Stimulated activated CD4-positive, alpha-beta T cell treated with anti-CD3 and anti-CD28 coated beads, TNF-alpha, amount 100 ng/mL, for 4 hours (primary cell): ENCODE data around the gene RHOT1.
A peak's percentile ranks its signal among the peaks of the same experiment; 100 is the strongest.
"Not testable (repeated sequence)": the region's sequence is repeated elsewhere in the genome, so short reads cannot be mapped to it uniquely, and the experiment has no call there.

Experiments used
- DNase-seq, 3 experiments: peaks; one replicate each; pipeline ENCODE4 v3.0.0-alpha.2; 2020; ENCODE audit warnings: low read depth in 3 of 3

The RHOT1 gene

DNA sequence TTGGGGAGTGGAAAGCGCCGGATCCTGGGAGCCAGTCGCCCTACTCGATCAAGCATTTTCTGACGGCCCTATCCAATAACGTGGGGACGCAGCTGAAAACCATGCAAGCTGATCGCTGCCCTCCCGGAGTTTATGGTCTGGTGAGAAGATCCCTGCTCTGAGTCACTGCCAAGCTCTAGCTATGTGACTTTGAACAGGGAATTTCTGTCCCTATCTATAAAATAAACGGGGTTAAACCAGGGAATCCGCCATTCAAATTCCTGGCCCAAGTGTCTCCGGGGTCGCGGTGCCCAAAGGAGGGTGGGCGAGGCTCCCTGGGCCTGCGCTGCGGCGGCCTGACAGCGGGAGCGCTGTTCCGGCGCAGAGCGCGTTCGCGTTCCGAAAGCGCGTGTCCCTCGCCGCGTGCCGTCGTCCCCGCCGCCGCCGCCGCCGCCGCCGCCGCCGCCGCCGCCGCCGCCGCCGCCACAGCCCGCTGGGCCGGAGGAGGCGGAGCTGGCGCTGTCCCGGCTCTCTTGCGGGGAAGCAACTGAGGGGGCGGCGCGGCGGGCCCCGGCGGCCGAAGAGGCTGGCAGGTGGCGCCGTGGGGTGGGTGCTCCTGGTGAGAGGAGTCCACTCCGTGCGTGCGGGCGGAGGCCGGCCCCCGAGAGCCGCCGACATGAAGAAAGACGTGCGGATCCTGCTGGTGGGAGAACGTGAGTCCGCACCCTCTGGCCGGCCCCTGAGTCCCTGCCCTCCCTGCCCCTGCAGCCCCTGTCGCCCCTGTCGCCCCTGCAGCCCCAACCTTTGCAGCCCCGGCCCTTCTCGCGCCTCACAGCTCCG, at the start of gene RHOT1:
Gene RHOT1, plus strand, starts transcription at position 465 of the 819 bp plus-strand sequence. Its CDS starts 191 bp downstream, at position 656.
- DNase-seq, result peak; percentile 45 to 62 (median 51)

DNA sequence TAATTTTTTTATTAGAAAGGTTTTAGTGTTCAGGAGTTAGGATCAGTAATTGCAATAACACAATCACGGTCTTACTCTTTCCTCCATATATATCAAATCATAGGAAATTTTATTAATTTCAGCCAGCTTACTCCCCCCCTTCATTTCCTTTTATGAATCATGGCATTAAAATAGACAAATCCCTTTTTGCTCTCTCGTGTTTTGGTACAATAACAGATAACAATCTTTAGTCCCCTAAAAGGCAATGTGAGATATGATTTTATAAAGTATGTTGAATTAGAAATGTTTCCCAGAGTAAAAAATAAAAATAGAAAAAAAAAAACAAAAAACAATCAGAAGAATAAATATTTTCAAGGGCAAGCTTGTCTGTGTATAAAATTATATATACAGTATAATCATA, 42.6 kb upstream of the RHOT1 start:
- DNase-seq, result no peak

DNA sequence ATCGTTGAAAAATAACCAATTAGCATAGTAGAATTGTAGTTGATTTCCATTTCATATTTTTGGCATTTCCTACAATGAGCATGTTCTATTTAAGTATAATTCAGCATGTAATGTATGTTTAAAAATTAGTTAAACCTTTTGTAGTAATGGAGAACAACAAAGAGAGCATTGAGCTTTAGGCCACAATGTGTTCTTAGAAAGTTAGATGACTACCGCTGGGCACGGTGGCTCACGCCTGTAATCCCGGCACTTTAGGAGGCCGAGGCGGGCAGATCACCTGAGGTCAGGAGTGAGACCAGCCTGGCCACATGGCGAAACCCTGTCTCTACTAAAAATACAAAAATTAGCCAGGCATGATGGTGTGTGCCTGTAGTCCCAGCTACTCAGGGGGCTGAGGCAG, 42.0 kb upstream of the RHOT1 start:
- DNase-seq, result not testable (repeated sequence)

DNA sequence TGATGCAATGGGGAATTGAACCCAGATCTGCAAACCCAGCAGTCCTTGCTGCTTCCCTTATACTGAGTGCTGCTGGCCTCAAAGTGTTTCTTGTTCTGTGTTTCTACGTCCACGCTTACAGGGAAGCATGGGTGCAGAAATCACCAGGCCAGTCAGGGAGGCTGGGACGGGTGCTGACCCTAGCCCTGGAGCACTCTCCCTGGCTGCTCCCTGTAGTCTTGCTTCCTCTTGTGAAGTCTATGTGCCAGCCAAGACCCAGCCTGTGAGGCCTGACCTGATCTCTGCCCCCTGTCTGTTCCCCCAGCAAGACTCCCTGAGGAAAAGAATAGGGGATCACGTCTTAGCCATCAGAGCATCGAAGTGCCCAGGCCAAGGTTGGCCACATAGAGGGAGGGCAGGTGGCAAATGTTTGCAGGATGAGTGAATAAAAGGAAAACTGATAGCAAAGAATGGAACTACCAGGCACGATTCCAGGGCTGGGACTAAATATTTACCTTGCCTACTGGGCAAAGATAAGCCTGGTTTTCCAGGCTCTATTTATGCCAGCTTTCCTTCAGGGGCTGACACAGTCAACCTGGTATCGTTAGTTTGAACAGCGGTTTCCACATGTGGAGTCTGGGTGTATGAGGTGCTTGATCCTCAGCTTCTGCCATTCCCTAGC, 41.2 kb upstream of the RHOT1 start:
- no peak for DNase-seq

DNA sequence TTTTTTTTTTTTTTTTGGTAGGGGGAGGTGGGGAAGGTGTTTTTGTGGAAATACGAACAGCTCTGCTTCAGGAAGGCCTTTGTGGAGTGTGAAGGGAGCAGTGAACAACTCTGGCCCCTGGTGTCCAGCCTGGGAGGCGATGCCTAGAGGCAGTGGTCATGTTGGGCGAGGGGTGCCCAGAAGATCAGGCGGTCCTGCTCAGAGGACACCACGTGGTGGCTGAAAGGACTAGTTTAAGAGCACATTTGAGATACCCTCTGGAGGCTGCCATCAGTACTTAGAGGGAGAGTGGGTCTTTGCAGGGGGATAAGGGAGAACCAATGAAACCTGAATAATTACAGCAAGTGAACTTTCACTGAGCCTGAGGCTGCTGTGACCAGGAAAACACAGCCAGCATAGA, 40.1 kb upstream of the RHOT1 start:
- no peak for DNase-seq

DNA sequence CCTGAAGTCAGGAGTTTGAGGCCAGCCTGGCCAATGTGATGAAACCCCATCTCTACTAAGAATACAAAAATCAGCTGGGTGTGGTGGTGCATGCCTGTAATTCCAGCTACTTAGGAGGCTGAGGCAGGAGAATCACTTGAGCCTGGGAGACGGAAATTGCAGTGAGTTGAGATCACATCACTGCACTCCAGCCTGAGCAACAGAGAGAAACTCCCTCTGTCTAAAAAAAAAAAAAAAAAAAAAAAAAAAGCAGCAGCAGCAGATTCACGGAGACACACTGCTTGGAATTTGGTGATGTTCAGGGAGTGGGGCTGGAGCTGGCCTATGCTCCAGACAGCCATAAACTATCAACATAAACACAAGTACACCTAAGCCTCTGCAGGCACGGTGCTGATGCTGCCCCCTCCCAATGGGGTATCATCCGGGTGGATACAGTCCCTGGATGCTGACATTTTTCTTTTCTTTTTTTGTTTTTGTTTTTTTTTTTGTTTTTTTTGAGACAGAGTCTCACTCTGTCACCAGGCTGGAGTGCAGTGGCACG, 39.6 kb upstream of the RHOT1 start:
- DNase-seq, result no peak

DNA sequence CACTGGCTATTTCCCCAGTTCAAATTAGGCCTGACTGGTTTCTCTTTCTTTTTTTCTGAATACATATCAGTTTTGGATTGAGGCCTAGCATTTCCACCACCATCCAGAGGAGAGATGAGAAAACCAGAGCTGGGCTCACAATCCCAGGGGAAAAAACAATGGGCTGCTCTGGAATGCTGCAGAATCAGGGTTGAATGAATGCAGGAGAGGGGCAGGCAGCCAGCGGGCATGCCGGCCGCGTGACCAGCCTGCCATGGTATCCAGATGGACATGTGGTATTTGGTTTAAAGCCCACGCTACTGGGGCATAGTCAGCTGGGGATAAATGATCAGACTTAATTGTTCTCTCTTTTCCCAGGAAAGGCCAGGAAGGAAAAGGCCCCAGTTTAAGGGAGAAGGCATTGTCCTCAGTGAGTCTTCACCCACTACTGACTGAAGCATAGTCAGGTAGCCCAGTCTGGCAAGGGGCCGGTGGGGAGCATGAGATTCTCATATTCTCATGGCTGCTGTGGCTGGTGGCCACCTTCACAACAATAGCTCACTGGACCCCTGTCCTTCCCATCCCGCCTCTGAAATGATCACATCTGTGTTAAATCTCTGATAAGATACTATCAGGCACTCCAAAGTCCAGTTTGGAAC, 38.7 kb upstream of the RHOT1 start:
- DNase-seq, result no peak

DNA sequence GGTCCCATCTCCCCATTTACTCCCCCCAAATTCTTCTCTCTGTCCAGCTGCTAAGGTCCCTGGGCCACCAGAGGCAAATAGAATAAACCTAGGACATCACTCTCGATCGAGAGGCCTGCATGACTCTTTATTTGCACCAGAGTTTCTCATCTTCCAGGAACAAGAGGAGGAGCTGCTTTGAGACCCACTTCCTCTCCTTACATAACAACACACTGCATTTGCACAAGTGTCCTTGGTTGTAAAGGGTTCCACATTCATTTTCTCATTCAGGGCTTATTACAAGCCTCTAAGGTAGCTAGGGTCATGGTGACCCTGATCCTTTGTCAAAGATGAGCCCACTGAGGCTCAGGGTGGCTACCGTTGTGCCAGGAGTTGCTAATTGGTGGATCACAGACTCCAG, 38.1 kb upstream of the RHOT1 start:
- no peak for DNase-seq

DNA sequence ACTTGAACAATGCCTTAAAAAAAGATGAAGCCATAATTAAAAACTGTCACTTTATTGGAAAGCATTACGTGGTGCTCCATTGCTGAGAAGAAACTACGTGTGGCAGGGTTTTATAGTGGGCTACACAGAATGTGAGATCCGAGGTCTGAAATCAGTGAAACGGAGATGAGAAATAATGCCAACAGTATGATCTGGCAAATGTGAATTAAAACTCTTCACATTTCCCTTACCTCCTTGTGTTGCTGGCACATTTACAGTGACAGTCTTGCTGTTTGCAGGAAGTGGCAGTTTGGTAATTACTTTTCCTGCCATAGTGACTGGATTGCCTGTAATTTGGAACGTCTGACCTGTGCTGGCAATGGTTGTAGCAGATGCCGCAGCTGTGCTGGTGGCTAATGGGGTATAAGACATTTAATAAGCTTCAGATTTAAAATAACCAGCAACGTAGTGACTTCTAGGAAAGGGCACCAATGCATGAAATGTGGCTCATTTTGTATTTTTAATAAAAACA, 35.8 kb upstream of the RHOT1 start:
- DNase-seq, result not testable (repeated sequence)

DNA sequence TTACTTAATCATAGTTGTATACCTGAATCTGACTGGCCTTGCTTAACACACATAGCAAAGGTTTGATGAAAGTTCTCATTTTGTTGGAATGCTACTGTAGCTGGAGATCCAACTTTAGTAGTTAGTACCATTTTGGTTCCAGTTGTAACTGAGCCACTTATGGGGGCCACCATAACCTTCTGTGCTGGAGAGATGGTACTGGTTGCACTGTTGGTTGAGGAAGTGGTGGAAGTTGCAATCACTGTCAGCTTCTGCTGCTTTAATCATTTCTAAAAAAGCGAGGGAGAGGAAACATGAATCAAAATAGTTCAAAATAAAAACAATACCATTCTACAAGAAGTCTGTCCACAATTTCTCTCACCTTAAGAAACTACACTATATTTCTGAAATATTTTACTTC, 35.1 kb upstream of the RHOT1 start:
- DNase-seq, result not testable (repeated sequence)

DNA sequence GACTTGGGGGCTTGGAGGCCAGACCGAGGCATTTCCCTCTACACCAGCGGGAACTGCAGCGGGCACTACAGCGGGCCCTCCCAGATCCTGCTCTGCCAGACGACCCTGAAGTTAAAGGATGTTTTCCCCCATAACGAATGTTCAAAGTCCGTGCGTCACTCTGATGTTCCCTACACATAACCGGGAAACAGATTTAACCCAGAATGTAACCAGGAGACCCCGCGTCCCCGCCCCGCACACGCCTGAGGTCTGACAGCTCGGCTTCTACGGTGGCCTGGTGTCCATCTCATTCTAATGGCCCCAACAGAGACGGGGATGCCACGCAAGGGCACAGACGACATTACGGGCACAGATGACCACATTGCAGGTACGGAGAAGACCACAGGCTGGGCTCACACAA, 31.7 kb upstream of the RHOT1 start:
- DNase-seq, result no peak

DNA sequence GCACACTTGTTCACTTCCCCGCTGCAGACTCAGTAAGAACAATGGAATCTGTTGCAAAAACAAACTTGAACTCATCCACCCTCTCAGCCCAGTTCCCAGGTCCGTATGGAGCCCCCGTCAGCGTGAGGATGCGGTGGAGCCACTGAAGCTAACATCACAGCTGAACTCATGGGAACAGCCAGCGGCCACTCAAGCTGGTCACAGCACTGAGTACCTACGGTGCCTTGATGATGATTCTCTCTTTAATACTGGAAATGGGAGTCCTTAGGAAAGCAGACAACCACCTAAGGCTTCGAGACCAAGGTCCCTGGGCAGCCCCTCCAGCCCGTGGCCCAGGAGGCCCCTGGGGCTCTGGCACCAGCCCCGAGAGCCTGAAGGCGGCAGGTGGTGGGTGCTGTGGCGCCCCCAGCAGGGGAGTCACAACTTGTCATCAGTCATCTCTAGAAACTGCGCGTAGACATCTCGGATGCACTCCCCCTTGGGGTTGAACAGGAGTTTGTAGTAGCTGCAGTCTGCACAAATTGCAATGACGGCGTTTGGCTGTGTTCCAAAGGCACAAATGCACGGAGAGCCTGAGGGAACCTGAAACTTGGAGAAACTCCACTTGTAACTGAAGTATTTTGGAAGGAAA, 31.0 kb upstream of the RHOT1 start:
- no peak for DNase-seq

DNA sequence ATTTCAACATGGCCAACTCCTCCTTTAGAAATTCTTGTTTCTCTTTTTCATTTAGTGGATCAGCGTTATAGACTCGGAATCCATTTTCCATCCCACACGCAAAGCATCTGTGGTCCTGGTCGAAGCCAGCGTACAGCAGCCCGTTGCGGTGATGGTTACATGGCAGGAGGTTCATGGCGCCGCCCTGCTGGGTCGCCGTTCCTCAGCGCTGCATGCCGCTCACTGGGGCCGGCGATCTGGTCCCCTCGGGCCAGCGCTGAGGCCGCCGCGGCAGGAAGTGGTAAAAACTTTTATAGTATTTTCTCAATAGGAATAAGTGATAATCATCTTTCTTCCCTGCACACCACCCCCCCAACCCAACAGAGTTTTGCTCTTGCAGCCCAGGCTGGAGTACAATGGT, 29.9 kb upstream of the RHOT1 start:
- no peak for DNase-seq

DNA sequence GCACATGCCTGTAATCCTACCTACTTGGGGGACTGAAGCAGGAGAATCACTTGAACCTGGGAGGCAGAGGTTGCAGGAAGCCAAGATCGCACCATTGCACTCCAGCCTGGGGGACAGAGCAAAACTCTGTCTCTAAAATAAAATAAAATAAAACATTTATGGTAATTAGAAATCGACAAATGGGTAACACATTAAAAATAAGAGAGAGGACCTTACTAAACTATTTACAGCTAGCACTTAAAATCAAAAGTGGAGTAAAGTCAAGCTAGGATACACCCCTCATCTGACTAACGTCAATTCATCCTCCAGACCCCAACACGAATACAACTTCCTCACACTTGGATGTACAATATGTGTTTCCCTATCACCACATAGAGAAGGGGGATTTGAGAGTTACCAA, 27.8 kb upstream of the RHOT1 start:
- DNase-seq, result no peak

DNA sequence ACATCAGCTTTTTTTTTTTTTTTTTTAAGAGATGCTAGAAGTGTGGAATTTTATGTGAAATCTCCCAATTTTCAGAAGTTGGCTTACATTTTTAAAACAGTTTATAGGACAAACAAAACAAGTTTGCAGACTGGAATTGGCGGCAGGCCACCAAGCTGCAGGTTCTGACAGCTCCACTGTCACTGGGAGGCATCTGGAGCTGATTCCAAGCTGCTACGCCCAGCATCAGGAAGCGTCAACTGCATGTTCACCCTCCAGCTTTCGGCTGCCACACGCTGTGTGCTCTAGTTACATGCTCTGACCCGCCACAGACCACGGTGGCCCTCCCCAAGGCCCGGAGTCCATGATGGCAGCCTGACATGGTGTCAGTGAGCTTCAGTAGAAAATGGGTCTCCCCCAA, 26.8 kb upstream of the RHOT1 start:
- not testable (repeated sequence) for DNase-seq

DNA sequence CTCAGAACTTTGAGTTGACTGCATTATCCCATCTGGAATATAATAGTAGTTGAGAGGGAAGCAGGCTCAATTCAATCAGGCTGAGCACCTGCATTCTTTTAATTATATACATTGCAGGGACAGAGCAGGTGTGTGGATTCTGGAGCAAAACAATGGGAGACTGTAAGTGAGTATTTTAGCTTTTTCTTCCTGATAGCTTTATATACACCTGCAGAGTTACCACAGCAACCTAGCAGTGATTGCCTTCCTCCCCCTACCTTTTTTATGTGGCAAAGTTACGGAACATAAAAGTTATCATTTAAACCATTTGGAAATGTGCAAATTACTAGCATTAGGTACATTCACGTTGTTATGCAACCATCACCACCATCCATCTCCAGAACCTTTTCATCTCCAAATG, 25.4 kb upstream of the RHOT1 start:
- no peak for DNase-seq

DNA sequence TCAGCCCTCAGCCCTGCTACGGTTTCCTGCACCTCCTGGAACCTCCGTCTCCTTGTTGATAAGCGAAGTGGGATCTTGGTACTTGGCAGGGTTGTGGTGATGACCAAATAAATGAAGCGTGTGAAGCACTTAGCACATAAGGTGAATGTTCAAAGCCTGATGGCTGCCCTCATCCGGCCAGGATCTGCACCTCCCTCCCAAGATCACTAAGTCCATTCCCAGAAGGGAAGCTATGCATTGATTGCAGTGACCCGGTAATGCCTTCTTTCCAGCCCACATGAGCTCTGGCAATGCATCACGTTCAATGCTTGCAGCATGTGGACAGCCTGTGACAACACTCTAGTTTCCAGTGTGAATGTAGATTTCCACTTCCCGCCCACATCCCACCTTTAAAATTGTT, 24.9 kb upstream of the RHOT1 start:
- DNase-seq, result no peak

DNA sequence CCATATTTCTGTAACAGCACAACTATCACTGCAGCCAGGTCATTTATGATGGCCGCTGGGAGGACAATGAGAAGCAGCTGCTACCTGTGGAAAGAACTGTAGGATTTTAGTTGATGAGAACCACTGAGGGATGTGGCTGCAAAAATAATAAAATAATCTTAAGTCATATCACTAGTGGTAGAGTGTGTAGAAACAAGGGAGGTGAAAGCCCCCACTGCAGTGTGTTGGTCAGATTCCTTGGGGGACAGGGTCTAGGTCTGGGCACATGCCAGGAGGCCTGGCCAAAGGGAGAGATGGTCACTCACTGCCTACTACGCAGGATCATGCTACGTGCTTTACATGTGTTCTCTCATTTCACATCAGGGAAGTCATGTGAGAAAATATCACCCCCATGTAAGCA, 24.2 kb upstream of the RHOT1 start:
- DNase-seq, result not testable (repeated sequence)

DNA sequence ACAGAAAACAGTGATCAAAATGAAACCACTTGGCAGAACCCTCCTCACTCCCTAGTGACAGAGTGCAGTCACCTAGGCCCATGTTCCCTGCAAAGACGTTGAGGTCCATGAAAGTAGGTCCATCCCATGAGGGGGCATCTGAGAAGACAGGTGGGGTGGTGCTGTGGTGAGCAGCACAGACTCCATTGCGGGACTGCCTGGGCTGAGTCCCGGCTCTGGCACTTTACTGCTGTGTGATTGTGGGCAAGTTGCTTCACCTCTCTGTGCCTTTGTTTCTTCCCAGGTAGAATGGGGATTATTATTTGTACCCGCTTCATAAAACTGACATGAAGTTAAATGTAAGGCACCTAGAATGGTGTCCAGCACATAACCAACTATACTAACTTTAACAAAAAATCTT, 23.5 kb upstream of the RHOT1 start:
- DNase-seq, result no peak

DNA sequence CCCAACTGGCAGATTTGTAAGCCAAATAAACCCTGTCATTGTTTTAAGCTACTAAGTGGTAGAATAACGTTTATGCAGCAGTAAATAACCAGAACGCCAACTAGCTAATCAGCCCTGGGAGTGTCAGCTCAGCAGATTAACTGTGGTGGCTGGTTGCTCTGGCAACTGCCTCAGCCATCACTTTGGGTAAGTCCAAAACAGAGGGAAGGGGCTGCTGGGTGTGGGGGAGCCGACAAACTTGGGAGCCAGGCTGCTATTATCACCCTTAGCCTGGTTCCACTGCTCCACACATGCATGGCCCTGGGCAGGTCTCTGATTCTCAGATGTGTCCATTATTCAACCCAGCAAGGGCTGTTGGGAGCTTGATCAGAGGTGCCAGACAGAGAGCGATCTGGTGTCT, 22.2 kb upstream of the RHOT1 start:
- DNase-seq, result no peak

DNA sequence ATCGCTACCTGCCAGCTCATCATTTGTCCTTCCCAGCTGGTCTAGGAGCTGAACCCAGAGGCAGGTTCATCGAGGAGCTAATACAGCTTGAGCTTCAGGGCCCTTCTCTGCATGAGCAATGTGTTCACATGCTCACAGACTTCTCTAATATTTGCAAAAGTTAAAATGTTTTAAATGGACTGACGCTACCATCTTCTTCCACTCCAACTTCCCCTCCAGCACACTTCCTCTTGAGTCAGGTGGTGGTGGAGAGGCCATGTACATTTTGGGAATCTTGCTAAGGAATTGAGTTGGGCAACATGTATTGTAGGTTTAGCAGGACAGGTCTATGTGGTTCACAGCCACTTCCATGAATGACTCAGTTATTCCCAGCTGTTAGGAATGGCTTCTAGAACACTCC, 21.6 kb upstream of the RHOT1 start:
- no peak for DNase-seq

DNA sequence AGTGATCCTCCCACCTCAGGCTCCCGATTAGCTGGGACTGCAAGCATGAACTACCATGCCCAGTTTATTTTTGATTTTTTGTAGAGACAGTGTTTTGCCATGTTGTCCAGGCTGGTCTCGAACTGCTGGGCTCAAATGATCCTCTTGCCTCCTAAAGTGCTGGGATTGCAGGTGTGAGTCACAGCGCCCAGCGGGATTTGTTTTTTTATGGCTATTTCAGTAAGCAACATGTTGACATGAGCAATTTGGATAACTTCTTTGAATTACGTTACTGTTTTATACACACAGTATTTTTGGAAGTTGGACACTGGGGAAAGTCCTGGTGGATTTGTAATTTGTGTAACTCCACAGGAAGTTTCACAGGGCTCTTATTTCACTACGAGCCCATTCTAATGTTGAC, 18.5 kb upstream of the RHOT1 start:
- no peak for DNase-seq
